GM10847 (cell line): ENCODE data around the gene EPHA1.

Experiments used
- POLR2A ChIP-seq: IDR thresholded peaks from 2 replicates; pipeline ENCODE4 v1.6.1; 2011; ENCODE audit not compliant: insufficient read length; ENCODE audit errors: extremely low read depth

Gene EPHA1

DNA sequence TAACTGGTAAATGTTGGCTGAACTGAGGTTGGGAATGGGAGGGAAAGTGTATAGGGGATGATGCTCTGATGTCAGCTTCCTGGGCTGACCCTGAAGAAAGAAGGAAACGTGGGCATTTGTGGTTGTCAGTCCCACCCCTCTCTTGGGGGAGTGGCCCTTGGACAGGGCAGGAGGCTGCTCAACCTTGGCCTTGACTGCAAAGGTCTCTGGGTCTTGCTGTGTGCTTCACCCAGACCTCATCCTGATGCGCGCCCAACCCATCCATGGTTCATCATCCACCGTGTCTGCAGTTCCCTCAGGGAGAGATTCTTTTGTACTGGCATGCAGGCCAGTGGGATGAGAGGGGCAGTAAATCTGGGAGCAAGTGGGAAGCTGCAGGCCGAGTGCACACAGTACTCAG lies 32.3 kb downstream of the EPHA1 start:
- TF ChIP-seq POLR2A = no peak

GRCh38 chr7:143375298-143376034 lies 33.2 kb downstream of the EPHA1 start:
- TF ChIP-seq POLR2A = no peak

GRCh38 chr7:143374561-143374960 lies 34.1 kb downstream of the EPHA1 start:
- TF ChIP-seq POLR2A = no peak

GRCh38 chr7:143373255-143373794 lies 35.3 kb downstream of the EPHA1 start:
- TF ChIP-seq POLR2A = no peak

DNA sequence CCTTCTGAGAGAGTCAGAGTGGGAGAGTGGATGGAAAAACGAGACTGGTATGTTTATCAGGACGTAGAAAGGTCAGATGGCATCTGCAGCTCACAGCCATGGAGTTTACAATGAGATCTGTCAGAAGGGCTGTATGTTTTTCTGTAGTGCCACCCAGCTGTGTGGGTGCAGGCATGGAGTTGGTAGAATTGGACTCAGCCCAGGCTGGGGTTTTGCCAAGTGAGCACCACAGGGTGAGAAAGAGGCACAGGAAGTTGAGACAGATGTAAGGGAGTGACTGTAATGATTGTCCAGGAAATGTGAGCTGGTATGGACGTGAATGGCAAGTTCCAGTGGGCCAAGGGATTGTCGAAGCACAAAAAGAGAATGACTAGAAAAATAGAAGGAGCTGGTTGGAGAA lies 36.6 kb downstream of the EPHA1 start:
- TF ChIP-seq POLR2A = no peak

GRCh38 chr7:143369678-143370651 lies 38.7 kb downstream of the EPHA1 start:
- TF ChIP-seq POLR2A = no peak

DNA sequence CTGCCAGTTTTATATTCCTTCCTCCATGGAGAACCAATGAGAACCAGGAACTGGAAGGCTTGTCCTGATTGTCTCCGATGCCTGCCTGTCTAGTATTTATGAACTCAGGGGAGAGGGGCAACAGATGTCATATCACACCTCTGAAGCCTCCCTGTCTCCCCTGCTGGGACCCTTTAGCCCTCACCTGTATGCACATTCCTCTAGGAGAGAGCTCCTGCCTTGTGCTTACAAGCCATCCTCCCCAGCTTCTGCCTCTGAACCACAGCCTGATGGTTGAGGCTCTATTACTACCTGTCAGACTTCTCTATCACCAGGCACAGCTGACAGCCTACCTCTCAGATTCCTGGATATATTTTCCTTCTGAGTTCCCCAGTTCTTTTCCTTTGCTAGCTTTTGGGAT lies 40.3 kb downstream of the EPHA1 start:
- TF ChIP-seq POLR2A = no peak

DNA sequence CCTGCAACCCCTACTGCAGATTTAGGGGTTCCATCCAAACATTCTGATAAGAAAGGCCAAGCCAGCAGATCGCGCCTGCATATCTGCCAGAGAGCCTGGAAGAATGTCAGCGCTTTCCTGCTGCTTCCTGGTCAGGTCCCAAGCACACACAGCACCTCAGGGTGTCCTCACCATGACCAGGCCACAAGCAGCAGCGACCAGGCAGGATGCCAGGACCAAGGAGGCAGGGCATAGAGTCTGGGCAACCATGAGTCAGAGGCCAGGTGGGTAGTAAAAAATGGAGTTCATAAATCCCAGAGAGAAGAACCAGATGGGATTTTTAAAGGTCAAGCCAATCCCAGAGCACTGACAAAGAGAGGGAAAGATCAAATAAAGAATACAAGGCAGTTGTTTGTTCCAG lies 40.7 kb downstream of the EPHA1 start:
- no peak for TF ChIP-seq POLR2A

DNA sequence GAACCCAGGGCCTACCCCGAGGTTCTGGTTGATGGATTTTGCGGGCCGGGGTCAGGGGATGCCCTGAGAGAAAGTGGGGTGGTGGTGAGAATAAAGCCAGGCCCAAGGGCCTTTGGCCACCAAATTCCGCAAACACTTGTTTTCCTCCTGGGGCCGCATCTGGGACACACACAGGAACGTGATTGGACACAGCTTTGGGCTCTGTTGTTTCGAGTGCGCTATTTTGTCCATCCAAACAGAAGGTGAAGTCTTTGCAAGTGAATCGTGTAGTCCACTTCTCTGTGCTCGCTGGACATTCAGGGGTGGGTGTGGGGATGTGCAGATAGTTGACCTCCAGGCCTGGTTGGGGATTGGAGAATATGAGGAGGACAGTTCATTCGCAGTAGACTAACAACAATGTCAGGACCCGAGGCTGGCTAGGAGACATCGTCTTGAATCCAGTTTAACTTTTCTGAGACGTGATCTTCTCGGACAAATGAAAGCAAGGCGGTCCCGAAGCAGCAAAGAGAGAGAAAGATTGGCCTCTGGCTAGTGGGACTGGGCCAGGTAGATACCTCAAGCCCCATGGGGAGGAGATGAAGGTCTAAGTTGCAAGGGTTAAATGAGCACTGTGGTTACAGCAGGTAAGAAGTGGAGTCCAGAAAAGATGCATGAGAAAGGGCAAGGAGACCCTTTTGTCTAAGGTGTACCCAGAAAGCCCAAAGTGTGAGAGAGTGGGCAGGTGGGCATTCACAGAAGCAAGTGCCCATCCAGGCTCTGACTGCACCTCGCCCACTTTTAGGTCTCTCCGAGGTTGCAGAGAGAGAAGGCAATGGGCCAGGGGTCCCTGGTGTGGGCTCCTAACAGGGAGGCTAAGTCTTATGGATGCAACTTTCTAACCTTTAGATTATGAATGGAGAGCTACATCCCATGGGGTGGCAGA lies 45.4 kb downstream of the EPHA1 start:
- TF ChIP-seq POLR2A = no peak

DNA sequence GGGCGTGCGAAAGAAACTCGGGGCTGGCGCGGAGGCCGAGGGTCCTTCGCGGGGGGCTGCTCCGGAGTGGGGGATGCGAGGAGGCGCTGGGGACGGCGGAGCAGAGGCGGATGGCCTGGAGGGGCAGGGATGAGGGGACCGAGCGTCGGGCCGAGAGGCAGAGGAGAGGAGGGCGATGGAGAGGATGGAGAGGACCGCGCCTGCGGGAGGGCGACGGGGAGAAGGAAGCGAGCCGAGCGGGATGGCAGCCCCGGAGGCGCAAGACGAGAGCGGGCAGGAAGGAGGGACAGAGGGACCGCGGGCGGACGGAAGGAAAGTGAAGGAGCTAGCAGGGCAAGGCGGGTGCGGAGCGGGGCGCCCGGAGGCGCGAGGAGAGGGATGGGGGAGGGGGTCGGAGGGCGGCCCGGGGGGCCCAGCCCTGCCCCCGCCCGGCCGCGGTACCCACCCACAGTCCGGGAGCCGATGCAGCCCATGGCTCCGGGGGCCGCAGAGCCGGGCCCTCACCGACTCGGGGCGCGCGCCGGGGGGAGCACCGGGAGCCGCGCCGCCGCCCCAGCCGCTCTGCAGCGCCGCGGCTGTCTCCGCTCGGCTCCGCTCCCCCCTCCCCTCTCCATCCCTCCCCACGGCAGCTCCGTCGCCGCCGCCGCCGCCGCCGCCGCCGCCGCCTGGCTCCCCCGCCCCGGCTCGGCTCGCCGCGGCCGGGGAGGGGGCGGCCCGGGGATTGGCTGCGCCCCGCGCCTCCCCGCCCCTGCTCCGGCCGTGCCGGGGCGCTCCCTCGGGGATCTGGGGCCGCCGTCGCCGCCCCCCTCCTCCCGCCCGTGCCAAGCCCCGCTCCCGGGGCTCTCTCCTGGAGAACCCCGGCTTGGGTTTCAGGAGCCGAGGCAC lies 46.3 kb downstream of the EPHA1 start, which contains the start of gene FAM131B:
TSS of gene FAM131B (minus strand) at position 583 of the 885 bp plus-strand sequence. CDS start at position 473, 110 bp downstream.
- TF ChIP-seq POLR2A = no peak

DNA sequence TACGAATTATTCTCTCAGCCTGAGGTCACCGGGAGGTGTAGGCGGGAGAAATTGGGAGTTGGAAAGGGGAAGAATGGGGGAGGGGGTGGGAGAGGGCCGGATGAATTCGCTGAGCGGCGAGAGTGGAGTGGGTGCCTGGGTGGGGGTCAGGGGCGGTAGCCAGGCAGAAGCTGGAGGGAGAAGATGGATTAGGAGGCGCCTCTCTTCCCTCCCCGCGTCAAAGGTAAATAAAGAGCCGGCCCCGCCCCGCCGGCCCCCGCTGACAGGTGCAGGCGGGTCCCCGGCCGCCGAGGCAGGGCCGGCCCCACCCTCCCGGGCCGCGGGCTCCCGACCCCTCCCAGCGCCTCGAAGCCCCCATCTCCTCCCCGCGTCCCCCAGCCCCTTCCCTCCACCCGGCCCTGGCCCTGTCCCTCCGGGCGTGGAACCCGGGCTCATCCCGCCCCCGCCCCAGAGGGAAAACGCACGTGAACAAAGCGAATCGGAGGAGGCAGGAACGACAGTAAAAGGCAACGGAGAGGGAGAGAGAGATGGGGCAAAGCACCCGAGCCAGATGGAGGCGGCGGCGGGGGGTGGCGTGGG lies 47.0 kb downstream of the EPHA1 start:
- no peak for TF ChIP-seq POLR2A

GRCh38 chr7:143360788-143361551 lies 47.7 kb downstream of the EPHA1 start:
- TF ChIP-seq POLR2A = no peak
